Measurements from ENCODE around the gene ZMYND15. TPM values are rescaled to one million over a fixed set of nuclear protein-coding genes. Genes with fewer than 3 reads are reported as not detected.
A peak's percentile ranks its signal among the peaks of the same experiment; 100 is the strongest.

The ZMYND15 gene
- total RNA-seq, 6 donors from 2014 or later: 3.5 to 22.8 (median 11.9) TPM

DNA sequence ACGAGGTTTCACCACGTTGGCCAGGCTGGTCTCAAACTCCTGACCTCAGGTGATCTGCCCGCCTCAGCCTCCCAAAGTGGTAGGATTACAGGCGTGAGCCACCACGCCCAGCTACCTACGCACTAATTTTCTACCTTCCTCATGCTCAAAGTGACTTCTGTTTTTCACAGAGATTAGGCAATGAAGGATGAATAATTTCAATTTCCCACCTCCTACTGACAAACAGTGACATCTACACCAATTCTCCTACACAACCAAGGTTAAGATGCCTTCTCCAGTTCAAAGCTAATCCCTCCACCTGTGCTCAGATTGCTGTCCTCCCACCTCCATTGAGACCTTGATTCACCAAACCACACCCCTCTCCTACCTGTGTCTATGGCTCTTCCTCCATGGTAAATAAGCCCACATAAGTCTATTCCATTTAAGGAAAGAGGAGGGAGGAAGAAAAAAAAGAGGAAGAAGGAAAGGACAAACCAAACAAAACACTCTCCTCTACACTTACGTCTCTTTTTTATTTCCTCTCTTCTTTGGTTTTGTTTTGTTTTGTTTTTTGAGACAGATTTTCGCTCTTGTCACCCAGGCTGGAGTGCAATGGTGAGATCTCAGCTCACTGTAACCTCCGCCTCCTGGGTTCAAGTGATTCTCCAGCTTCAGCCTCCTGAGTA, 13.9 kb upstream of the ZMYND15 start:
- no peaks in the 10 kb centered on the region for H3K36me3 ChIP-seq
- WGBS, 2 donors: 69 to 74% methylated on average over 9 of the region's 9 CpGs
- H3K9me3 ChIP-seq: no peaks in the 10 kb centered on the region
- peak in 1 of 2 donors; percentile 46 for TF ChIP-seq POLR2AphosphoS5 (IDR thresholded peaks at IDR 0.05)
- no peak for TF ChIP-seq POLR2A (IDR thresholded peaks at IDR 0.05)
- no peaks in the 10 kb centered on the region for H3K27me3 ChIP-seq
- DNase-seq (no peak), ATAC-seq (ENCODE audit: low FRiP score in 2 of 2) (peak in 1 of 2 donors; percentile 46)
- peaks cover 3 to 20% (median 12%) of the 10 kb centered on the region in 4 donors for H3K4me1 ChIP-seq
- peak overlapping the region; percentile 72 to 81 (median 74) for H3K27ac ChIP-seq
- no peak overlapping the region for H3K4me3 ChIP-seq

DNA sequence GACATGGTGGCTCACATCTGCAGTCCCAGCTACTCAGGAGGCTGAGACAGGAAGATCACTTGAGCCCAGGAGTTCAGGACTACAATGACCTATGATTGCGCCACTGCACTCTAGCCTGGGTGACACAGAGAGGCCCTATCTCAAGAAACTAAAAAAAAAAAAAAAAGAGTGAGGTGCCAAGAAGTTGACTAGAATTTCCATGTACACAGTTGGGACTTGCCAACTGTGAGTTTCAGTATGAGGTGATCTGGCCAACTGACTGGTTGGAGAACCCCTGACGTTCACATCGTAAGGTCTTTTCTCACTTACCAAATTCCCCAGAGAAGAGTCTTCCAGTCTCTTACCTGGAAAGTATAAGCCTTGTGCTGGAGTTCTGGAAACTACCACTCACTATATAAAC, 11.5 kb upstream of the ZMYND15 start:
- H3K4me1 ChIP-seq: peaks cover 13 to 23% (median 21%) of the 10 kb centered on the region in 4 donors
- ATAC-seq (ENCODE audit: low FRiP score in 2 of 2): no peak
- 48 to 73% methylated on average over 2 to 3 of the region's 3 CpGs for WGBS, 2 donors
- H3K27ac ChIP-seq: peak overlapping the region in 3 of 4 donors; percentile 38 to 70 (median 64)
- DNase-seq: peak in 1 of 2 donors; percentile 90
- H3K36me3 ChIP-seq: peaks cover 0 to 8% (median 2%) of the 10 kb centered on the region in 4 donors
- TF ChIP-seq POLR2AphosphoS5 (IDR thresholded peaks at IDR 0.05): peak in 1 of 2 donors; percentile 37
- no peak for TF ChIP-seq POLR2A (IDR thresholded peaks at IDR 0.05)
- H3K27me3 ChIP-seq: no peaks in the 10 kb centered on the region
- H3K4me3 ChIP-seq: no peak overlapping the region
- no peaks in the 10 kb centered on the region for H3K9me3 ChIP-seq

DNA sequence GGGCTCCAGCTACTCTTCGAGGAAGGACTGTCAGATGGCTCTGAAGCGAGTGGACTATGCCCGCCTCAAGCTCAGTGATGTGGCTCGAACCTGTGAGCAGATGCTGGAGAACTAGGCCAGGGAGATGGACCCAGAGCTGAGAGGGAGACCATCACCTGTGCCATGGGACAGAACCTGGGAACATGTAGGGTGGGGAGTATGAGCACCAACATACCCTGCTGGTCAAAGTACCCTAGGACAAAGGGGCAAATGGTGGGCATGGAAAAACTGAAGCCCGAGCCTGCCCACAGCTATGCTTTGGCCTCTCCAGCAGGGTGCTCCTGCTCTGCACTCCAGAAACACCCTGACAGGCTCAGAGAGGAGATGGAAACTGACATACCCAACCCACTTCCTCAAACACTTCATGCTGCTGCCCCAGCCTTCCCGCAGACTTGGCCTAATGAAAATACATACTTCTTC, 6.5 kb upstream of the ZMYND15 start:
- H3K27me3 ChIP-seq: no peaks in the 10 kb centered on the region
- TF ChIP-seq POLR2AphosphoS5 (IDR thresholded peaks at IDR 0.05) (peak in 1 of 2 donors; percentile 21), POLR2A (IDR thresholded peaks at IDR 0.05) (peak in 1 of 4 donors; percentile 37), EP300 (IDR thresholded peaks at IDR 0.05) (no peak)
- TF ChIP-seq, protein P1, sequence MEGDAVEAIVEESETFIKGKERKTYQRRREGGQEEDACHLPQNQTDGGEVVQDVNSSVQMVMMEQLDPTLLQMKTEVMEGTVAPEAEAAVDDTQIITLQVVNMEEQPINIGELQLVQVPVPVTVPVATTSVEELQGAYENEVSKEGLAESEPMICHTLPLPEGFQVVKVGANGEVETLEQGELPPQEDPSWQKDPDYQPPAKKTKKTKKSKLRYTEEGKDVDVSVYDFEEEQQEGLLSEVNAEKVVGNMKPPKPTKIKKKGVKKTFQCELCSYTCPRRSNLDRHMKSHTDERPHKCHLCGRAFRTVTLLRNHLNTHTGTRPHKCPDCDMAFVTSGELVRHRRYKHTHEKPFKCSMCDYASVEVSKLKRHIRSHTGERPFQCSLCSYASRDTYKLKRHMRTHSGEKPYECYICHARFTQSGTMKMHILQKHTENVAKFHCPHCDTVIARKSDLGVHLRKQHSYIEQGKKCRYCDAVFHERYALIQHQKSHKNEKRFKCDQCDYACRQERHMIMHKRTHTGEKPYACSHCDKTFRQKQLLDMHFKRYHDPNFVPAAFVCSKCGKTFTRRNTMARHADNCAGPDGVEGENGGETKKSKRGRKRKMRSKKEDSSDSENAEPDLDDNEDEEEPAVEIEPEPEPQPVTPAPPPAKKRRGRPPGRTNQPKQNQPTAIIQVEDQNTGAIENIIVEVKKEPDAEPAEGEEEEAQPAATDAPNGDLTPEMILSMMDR (IDR thresholded peaks at IDR 0.05): peak in 5 of 6 experiments; percentile 21 to 54 (median 41)
- H3K36me3 ChIP-seq: peaks cover 0 to 17% (median 9%) of the 10 kb centered on the region in 4 donors
- peak overlapping the region; percentile 64 to 80 (median 78) for H3K27ac ChIP-seq
- no peak overlapping the region for H3K4me3 ChIP-seq
- DNase-seq (peak in 1 of 2 donors; percentile 66), ATAC-seq (ENCODE audit: low FRiP score in 2 of 2) (peak in 1 of 2 donors; percentile 48)
- H3K4me1 ChIP-seq: peaks cover 13 to 33% (median 28%) of the 10 kb centered on the region in 4 donors
- no peaks in the 10 kb centered on the region for H3K9me3 ChIP-seq
- 75 to 81% methylated on average over 6 of the region's 6 CpGs for WGBS, 2 donors

DNA sequence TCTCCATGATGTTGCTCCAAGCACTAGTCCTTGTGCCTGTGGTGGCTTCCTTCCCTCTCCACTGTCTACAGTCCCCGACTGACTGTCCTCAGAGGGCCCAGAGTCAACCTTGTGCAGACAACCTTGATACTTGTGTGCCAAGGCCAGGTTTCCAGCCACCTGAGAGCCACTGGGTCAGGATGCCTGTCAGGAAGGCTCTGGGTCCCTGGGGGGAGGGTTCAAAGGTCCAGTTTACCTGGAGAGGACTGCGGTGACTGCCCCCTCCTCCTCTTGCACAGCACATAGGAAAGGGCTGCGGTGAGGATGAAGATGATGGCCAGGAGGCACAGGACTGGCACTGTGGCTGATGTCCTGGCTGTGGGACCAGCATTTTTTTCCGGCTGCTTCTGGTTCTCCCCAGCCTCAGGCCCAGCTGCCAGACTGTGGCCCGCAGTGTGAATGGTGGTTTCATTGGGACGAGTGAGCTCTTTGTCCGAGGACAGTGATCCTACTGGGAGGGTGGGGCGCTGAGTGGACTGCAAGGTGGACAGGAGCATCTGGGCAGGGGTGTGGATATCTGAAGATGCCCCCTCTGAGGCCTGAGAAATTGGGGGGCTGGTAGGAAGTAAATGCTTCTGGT, 4.7 kb upstream of the ZMYND15 start:
- H3K4me1 ChIP-seq: peaks cover 22 to 40% (median 37%) of the 10 kb centered on the region in 4 donors
- no peak for TF ChIP-seq EP300 (IDR thresholded peaks at IDR 0.05)
- WGBS, 2 donors: 87 to 93% methylated on average over 5 to 8 of the region's 8 CpGs
- H3K4me3 ChIP-seq: no peak overlapping the region
- H3K36me3 ChIP-seq: peaks cover 0 to 17% (median 9%) of the 10 kb centered on the region in 4 donors
- H3K27ac ChIP-seq: peak overlapping the region; percentile 42 to 80 (median 62)
- DNase-seq: no peak
- H3K27me3 ChIP-seq: no peaks in the 10 kb centered on the region
- no peaks in the 10 kb centered on the region for H3K9me3 ChIP-seq
- ATAC-seq (ENCODE audit: low FRiP score in 2 of 2): no peak

DNA sequence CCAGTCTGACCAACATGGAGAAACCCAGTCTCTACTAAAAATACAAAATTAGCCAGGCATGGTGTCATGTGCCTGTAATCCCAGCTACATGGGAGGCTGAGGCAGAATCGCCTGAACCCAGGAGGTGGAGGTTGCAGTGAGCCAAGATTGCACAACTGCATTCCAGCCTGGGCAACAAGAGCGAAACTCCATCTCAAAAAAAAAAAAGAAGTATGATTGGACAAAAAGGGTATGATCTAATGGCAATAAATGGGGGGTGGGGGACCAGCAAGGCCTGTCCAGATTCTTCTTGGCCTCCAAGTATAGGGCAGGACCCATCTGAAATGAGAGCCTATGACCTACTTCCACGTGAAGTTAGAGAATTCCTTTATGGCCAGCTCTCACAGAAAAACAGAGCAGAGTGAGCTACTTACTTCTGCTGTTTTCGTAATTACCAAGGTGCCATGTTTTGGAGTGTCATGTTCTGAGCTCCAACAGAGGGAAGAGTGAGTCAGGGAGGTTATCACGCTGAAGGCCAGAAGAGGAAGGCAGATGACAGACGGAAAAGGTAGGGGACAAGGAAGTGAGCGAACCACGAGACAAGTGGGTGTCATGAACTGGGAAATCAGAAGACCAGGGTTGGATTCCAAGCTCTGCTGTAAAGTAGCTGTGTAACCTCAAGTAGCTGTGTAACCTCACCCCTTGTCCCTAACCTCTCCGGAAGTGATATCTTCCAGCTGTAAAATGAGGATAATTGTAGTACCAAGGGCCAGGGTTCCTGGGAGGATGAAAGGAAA, 3.6 kb upstream of the ZMYND15 start:
- 49 to 58% methylated on average over 9 of the region's 9 CpGs for WGBS, 2 donors
- Histone ChIP-seq H3K27me3 (no peaks in the 10 kb centered on the region), H3K27ac (peak overlapping the region; percentile 42 to 80 (median 62)), H3K36me3 (peaks cover 0 to 17% (median 9%) of the 10 kb centered on the region in 4 donors), H3K9me3 (no peaks in the 10 kb centered on the region), H3K4me3 (no peak overlapping the region), H3K4me1 (peaks cover 17 to 37% (median 32%) of the 10 kb centered on the region in 4 donors)
- peak; percentile 72 to 77 for TF ChIP-seq POLR2AphosphoS5 (IDR thresholded peaks at IDR 0.05)
- peak in 2 of 4 donors; percentile 67 to 83 for TF ChIP-seq EP300 (IDR thresholded peaks at IDR 0.05)
- TF ChIP-seq, protein P1 (IDR thresholded peaks at IDR 0.05): no peak
- peak in 1 of 4 donors; percentile 50 for TF ChIP-seq POLR2A (IDR thresholded peaks at IDR 0.05)
- ATAC-seq (ENCODE audit: low FRiP score in 2 of 2) (peak in 1 of 2 donors; percentile 19), DNase-seq (peak in 1 of 2 donors; percentile 78)
